Measurements from ENCODE around the gene SAMD5. TPM values are rescaled to one million over a fixed set of nuclear protein-coding genes. Genes with fewer than 3 reads are reported as not detected.

Gene SAMD5
- total and polyA plus RNA-seq, 7 donors = 0.68 to 6.8 (median 1.1) TPM

GRCh38 chr6:147544420-147544819 is 35.9 kb downstream of the SAMD5 start:
- intact Hi-C loops (cut with DNase I) = no loop called here
- H3K4me1 ChIP-seq = peaks cover 0 to 9% (median 3%) of the 10 kb centered on the region in 4 donors
- WGBS, 2 donors = 94 to 98% methylated on average over 2 of the region's 2 CpGs
- H3K27me3 ChIP-seq = no peaks in the 10 kb centered on the region
- no peak for DNase-seq
- TF ChIP-seq POLR2AphosphoS5 (IDR thresholded peaks at IDR 0.05) (no peak), CTCF (IDR thresholded peaks at IDR 0.05) (no peak)
- no peak overlapping the region for H3K27ac ChIP-seq
- H3K9me3 ChIP-seq = no peaks in the 10 kb centered on the region
- H3K36me3 ChIP-seq = no peaks in the 10 kb centered on the region
- H3K4me3 ChIP-seq = no peak overlapping the region

- no peak overlapping the region for H3K27ac ChIP-seq
- intact Hi-C loops (cut with DNase I) = no loop called here
- WGBS, 2 donors = 94% methylated on average over 6 of the region's 6 CpGs
- no peaks in the 10 kb centered on the region for H3K36me3 ChIP-seq
- DNase-seq = no peak
- H3K4me1 ChIP-seq = peaks cover 0 to 9% (median 3%) of the 10 kb centered on the region in 4 donors
- no peaks in the 10 kb centered on the region for H3K27me3 ChIP-seq
- TF ChIP-seq POLR2AphosphoS5 (IDR thresholded peaks at IDR 0.05) = no peak
- no peak overlapping the region for H3K4me3 ChIP-seq
- H3K9me3 ChIP-seq = no peaks in the 10 kb centered on the region
Measured at GRCh38 chr6:147546501-147547368, 38.2 kb downstream of the SAMD5 start.

- no peak overlapping the region for H3K27ac ChIP-seq
- intact Hi-C loops (cut with DNase I) = no loop called here
- no peaks in the 10 kb centered on the region for H3K9me3 ChIP-seq
- no peak overlapping the region for H3K4me3 ChIP-seq
- no peaks in the 10 kb centered on the region for H3K27me3 ChIP-seq
- 83 to 87% methylated on average over 10 of the region's 10 CpGs for whole genome bisulfite sequencing, 2 donors
- peaks cover 0 to 9% (median 3%) of the 10 kb centered on the region in 4 donors for H3K4me1 ChIP-seq
- TF ChIP-seq POLR2A (IDR thresholded peaks at IDR 0.05) (no peak), POLR2AphosphoS5 (IDR thresholded peaks at IDR 0.05) (no peak), EP300 (IDR thresholded peaks at IDR 0.05) (no peak), CTCF (IDR thresholded peaks at IDR 0.05) (no peak)
- H3K36me3 ChIP-seq = no peaks in the 10 kb centered on the region
- no peak for DNase-seq
Measured at GRCh38 chr6:147547369-147547902, 38.9 kb downstream of the SAMD5 start.

- DNase-seq = no peak
- intact Hi-C loops (cut with DNase I) = no loop called here
- Histone ChIP-seq H3K36me3 (no peaks in the 10 kb centered on the region), H3K4me3 (no peak overlapping the region), H3K27me3 (no peaks in the 10 kb centered on the region), H3K9me3 (no peaks in the 10 kb centered on the region), H3K4me1 (peaks cover 0 to 9% (median 3%) of the 10 kb centered on the region in 4 donors), H3K27ac (no peak overlapping the region)
- 92 to 94% methylated on average over 3 of the region's 3 CpGs for WGBS, 2 donors
- no peak for TF ChIP-seq CTCF (IDR thresholded peaks at IDR 0.05)
- no peak for TF ChIP-seq POLR2A (IDR thresholded peaks at IDR 0.05)
- TF ChIP-seq EP300 (IDR thresholded peaks at IDR 0.05) = no peak
- TF ChIP-seq POLR2AphosphoS5 (IDR thresholded peaks at IDR 0.05) = no peak
Measured at GRCh38 chr6:147548921-147549475, 40.5 kb downstream of the SAMD5 start.

- Histone ChIP-seq H3K4me1 (peaks cover 0 to 9% (median 3%) of the 10 kb centered on the region in 4 donors), H3K36me3 (no peaks in the 10 kb centered on the region), H3K27me3 (no peaks in the 10 kb centered on the region), H3K4me3 (no peak overlapping the region), H3K27ac (no peak overlapping the region), H3K9me3 (no peaks in the 10 kb centered on the region)
- intact Hi-C loops (cut with DNase I) = no loop called here
- no peak for TF ChIP-seq EP300 (IDR thresholded peaks at IDR 0.05)
- TF ChIP-seq POLR2AphosphoS5 (IDR thresholded peaks at IDR 0.05) = no peak
- no peak for TF ChIP-seq CTCF (IDR thresholded peaks at IDR 0.05)
- TF ChIP-seq POLR2A (IDR thresholded peaks at IDR 0.05) = no peak
- WGBS, 2 donors = 88 to 90% methylated on average over 4 of the region's 4 CpGs
- DNase-seq = no peak
Measured at GRCh38 chr6:147549531-147549930, 41.0 kb downstream of the SAMD5 start.

All from sigmoid colon (tissue), 7 donors.